Stimulated activated CD4-positive, alpha-beta T cell treated with anti-CD3 and anti-CD28 coated beads, Interleukin-15, amount 100 ng/mL, for 48 hours (primary cell): ENCODE data around the gene CEP63.

Experiments used
- DNase-seq, 2 donors: peaks; one replicate each; pipeline ENCODE4 v3.0.0-alpha.2; 2020; ENCODE audit warnings: low read depth in 2 of 2

CEP63 gene

DNA sequence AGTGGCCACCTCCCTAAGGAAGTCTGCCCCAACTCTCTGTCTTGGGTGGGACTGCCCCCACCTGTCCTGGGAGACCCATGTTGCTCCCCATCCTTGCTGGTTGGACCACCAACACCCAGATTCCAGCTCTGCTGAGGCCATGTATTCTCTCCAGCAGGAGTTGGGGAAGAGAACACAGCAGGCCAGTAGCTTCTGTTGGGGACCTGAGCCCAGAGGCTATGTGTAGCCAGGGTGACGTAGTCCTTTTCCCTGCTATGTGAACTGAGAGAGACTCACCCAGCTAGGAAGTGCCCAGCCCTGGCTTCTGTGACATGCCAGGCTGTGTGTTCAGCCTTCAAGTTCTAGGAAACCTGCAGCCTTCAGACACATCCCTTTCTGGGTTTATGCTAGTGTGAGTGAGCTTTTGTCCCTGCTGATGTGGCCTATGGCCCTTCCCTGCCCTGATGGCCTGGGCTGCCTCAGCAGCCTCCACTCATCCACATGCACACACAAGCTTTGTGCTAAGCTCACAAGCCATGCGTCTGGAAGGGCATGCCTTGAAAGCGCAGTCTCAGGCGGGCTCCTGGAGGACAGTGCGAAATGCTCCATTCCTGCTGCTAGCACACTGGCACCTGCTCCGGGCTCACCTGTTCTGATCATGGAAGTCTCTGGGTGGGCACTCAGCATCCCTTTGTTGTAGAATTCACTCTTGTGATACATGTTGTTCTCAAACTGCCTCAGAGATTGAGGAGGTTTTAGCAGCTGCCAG is 122.3 kb downstream of the CEP63 start:
- DNase-seq, result no peak

GRCh38 chr3:134608771-134609435 is 123.0 kb downstream of the CEP63 start:
- DNase-seq, result no peak

- DNase-seq, result no peak
These were observed 124.1 kb downstream of the CEP63 start for GRCh38 chr3:134609821-134610431.

GRCh38 chr3:134610432-134611385 is 124.9 kb downstream of the CEP63 start:
- DNase-seq, result no peak

DNA sequence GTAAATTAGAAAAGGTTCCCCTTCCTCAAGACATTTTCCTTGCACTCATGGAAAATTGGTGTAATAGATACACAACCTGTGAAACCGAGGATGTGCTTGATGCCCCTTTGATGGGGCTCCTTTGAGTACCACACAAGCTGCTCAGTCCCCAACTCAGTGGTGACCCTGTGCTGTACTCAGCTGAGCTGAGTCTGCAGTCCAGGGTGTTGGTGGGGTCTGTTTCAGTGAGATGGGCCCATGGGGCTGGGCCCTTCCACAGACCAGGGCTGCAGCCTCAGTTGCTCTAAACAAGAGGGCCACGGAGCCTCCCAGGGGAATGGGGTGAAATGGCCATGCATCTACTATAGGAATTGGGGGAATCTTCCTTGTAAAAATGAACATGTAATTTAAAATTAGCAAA is 125.7 kb downstream of the CEP63 start:
- no peak for DNase-seq

DNA sequence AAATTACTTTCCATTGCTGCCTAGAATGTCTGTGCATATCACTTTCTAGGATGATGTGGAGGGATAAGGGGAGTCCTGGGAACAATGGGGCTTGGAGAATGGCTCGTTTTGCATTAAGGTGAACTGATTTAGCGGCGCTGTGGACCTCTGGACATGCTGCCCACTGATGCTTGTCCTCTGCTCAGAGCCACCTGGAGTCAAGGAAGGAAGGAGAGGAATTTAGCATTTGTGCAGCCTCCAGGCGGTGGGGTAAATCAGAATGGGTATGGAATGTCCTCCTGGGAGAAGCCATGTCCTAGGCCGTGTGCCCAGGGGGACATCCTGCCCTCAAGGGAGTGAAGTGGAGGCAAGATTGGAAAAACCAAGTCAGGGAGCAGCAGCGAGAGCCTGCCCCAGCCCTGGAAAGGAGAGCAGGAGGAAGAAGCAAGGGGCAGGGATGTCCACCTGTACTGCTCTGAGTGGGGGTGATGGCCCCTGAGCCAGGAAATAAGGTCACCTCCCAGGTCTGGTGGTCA is 127.2 kb downstream of the CEP63 start:
- no peak for DNase-seq

DNA sequence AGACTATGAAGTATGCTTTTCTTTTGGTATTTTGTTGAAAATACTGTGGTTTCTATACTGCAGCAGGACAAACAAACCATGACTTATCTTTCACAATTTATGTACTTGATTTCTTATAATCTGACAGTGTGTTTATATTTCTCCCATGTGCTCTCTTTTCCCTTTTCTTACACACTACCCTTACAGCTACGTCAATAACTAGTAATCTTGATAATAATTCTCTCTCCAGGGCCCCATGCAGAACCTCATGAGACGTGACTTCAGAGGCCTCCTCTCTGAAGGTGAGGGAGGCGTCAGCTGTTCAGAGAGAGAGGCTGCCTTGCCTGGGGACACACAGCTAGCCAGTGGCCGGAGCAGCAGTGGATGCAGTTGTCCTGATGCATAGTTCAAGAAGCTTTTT is 129.1 kb downstream of the CEP63 start:
- DNase-seq, result no peak

GRCh38 chr3:134615743-134616142 is 129.9 kb downstream of the CEP63 start:
- no peak for DNase-seq

DNA sequence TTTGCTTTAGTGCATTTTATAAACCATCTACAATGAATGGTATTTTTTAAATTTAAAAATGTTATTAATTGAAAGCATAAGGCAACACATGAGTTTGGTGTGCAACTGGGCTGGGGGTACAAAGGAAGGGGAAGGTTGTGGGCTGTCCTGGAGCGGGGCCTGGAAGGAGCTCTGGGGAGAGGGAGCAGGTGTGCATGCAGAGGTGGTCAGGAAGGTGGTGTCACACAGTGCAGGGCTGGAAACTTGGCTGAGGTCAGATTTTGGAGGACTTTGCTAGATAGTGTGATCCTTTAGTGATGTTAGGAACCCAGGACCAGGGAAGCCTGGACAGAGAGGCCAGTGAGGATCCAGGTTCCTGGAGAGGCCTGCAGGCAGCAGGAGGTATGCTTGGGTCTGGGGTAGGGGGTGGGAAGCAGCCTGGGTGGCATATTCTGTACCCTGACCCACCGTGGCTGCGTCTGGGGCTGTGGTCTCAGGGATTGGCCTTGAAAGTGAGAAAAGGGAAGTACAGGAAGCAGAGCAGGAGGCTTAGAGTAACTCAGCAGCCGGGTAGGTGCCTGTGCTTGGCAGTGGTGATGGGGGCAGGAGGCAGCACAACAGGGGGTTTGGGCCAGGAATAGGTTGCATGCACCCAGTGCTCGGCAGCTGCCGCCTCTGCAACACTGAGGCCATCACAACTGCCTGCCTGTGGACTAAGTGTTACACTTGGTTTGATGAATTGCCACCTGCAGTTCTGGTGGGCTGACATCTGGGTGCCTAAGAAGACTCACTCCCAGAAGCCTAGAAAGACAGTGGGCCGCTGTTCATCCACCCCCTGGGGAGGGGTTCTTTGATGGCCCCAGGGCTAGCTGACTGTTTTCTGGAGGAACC is 132.0 kb downstream of the CEP63 start:
- no peak for DNase-seq

DNA sequence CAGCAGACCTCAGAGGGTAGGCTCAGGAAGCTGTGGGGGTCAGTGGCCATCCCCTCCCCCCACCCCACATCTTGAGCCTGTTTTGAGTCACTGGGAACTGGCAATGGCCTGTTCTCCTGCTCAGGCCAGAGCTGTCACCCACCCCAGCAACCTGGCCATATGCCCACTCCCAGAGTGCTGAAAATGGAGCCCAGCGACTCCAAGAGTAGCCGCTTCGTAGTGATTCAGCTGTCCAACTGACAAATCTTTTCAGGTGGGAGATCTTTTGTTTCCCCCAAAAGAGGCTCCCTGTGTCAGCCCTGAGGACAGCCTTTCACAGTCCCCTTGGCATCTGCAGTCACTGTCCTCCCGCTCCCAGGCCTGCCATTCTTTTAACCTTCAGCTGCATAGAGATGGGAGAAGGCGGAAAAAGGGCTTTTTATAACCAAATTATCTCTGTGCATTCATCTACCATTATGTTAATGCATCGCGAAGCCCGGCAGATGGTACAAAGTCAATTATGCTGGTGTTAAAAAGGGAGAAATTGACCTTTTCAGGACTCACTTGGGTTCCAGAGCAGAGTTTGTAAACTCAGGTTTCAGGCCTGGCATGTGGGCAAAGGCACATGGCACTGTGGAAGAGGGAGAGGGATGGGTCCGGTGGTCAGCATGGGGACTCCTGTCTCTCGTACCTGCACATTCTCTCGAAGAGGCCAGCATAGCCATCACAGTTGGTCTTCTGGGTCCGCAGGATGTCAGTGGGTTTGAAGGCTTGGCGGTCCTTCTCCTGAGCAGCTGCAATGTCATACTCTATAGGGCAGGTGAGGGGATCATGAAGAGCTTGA is 132.8 kb downstream of the CEP63 start:
- no peak for DNase-seq

DNA sequence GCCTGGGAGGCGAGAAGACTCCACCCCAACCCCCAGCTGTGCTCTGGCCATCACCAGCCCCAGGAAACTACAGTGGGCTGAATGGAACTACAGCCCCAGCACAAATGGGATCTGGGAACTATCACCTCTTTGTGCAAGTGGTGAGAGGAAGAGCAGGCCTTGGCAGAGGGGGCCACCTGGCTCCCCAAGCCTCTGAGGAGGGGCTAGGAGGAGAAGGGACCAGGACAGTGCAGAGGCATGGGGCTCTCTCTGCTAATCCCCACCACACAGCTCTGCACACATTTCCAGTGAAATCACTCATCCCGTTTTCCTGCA is 133.4 kb downstream of the CEP63 start:
- no peak for DNase-seq

DNA sequence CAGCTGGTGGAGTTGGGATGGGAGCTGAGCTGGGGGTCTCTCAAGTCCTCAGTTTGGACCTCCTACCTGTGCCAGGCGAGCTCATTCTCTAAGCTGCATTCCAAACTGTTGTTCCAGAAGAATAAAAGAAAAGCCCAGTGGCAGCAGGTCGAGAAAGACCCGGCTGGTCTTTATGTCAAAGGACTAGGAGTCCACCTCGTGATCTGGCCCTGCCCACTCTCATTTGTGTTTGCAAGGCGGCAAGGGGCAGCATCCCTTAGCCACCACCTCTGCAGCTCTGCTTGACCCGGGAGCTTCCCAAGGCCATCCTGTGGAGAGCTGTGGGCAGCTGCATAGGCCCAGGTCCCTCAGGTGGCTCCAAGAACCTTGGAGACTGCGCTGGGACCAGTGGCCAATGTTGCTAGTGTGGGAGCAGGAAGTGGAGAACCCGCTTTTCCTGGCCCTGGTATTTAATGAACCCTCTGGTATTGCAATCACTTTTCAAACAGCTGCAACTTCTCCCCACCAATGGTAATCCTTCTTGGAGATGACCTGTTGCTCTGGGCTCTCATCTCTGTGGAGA is 134.1 kb downstream of the CEP63 start:
- no peak for DNase-seq

- DNase-seq, result no peak
These were observed 134.7 kb downstream of the CEP63 start for GRCh38 chr3:134620476-134621115.

DNA sequence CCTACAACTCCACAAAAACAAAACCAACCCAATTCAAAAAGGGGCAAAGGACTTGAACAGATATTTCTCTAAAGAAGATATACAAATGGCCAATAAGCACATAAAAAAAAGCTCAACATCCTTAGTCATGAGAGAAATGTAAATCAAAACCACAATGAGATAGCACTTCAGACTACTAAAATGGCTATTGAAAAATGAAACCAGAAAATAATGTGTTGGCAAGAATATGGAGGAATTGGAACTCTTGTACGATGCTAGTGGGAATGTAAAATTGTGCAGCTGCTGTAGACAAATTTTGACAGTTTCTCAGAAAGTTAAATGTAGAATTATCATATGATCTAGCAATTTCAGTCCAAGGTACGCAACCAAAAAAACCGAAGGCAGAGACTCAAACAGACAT is 136.0 kb downstream of the CEP63 start:
- DNase-seq, result no peak

DNA sequence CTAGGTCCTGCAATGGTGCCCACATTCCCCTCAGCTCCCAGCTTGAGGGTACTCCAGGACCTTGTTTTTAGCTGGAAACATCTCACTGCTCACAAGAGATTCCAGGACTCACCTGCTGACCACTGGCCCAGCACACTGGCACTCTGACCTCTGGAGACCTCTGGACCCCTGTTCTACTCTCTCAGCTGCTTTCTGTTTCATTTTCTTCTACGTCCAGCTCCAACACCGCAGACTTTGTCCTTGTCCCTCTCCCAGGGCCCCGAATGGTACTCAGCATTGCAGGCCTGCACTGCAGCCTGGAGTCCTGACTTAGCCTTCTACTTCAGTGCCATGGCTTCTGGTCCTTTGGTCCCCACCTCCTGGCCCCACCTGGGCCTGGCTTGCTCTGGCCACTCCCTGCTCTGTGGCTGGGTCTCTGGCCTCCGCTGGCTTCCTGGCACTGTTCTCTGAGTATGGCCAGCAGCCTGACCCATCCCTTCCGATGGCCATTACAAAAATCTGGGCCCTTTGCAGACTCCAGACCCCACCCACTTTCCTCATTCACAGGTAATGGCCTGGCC is 137.0 kb downstream of the CEP63 start:
- no peak for DNase-seq

DNA sequence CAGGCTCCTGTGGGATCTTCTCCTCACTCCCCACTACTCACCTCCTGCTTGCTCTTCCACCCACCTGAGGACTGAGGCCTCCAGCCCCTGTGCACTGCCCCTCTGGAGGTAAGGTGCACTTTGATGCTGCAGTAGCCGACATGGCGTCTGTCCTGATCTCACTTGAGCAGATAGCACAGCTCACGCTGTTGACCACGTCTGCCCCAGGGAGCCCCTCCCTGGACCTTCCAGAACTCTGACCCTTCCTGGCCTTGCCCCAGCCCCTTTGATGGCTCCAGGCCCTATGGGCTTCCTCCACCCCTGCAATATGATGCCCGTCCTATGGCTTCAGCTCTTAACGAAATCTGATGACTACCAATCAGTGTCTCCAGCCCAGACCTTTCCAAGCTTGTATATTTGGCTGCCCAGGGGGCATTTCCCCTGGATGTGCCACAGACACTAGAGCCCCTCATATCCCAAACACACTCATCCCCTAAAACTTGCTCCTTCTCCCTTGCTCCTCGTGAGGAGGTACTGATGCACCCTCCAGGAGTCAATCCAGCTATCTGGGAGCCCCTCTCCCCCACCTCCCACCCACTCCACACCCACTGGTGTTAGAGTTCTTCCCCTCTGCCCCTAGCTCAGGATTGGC is 137.9 kb downstream of the CEP63 start:
- no peak for DNase-seq
